GM04504 (cell line): Measurements from ENCODE around the gene ATG2B.
"Not testable (repeated sequence)": the region's sequence is repeated elsewhere in the genome, so short reads cannot be mapped to it uniquely, and the experiment has no call there.

Source experiments
- DNase-seq: peaks from one replicate; pipeline ENCODE4 v3.0.0-alpha.2; 2012; ENCODE audit warnings: low read depth

The ATG2B gene

DNA sequence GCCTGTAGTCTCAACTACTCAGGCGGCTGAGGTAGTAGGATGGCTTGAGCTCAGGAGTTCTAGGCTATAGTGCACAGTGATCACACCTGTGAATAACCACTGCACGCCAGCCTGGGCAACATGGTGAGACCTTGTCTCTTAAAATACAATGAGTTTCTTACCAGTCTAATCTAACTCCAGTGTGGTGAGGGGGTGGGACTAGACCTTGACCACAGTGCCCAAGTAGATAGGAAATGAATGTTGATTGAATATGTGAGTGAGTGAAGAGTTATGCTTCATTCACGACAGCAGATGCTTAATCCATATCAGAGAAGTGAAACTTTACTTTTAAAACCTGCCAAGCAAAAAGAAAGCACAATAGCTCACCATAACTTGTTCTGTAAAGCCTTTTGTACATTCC, 17.6 kb upstream of the ATG2B start:
- no peak for DNase-seq

DNA sequence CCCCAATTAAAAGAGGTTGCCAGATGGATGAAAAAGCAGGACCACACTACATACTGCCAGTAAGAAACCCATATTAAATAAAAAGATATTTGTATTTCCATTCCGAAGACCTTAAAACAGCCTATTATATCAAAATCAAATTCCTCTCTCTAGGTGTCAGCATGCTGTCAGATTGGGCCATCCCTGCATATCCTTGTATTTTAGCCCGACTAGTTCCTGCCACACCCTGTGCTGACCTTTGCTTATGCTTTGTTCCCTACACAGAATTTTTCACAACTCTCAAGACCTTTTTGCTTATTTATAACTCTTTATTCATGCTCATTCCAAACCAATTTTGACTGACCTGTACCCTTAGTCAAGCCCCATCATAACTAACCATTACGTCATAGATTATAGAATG, 13.0 kb upstream of the ATG2B start:
- no peak for DNase-seq

DNA sequence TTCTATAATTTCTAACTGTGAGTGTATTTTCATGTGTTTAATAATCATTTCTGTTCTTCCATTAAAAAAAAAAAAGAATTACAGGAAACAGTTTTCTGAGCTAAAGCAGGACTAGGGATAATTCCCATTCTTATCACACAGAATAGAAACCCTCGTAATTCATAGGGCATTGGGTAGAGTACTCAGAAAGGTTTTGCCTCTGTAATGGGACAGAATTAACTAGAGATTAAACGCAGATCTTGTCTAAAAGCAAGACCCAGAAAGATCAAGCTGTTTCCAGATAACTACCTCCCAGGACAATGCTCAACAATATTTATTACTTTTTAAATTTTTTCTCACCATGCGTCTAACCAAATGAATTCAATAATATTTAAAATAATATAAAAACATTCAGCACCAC, 10.4 kb upstream of the ATG2B start:
- no peak for DNase-seq

DNA sequence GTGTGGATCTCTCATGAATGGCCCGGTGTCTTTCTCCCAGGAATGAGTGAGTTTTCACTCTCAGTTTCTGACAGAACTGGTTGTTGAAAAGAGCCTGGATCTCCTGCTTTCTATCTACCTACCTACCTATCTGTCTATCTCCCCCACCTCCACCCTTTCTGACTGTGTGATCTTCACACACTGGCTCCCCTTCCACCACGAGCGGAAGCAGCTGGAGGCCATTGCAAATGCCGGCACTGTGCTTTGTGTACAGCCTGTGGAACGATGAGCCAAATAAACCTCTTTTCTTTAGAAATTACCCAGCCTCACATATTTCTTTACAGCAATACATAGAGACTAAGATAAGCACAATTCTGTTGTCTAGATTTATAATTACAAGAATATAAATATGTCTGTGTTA, 7.4 kb upstream of the ATG2B start:
- DNase-seq: no peak

DNA sequence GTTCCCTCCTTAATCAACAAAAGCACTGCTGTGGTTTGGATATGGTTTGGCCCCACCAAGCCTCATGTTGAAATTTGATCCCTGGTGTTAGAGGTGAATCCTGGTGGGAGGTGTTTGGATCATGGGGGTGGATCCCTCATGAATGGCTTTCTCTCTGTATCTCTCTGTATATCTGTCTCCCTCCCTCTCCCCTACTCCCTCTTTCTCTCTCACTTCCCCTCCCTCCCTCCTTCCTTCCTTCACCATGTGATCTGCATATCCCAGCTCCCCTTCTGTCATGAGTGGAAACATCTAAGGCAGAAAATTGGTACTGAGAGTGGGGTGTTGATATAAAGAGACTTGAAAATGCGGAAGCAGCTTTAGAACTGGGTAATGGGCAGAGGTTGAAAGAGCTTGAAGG, 5.4 kb upstream of the ATG2B start:
- no peak for DNase-seq

DNA sequence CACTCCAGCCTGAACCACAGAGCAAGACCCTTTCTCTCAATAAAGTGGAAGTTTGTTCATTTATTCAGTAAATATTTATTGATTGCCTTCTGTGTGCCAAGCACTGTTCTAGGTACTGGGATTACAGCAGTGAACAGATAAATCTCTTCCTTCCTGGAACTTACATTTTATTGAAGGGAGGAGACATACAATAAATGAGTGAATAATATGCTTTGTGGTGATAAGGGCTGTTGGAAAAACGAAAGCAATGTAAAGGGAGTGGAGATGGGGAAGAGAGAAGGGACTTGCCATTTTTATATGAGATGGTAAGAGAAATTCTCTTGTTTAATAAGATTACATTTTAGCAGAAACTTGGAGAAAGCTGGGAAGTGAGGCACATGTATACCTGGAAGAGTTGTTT, 1.8 kb upstream of the ATG2B start:
- no peak for DNase-seq

DNA sequence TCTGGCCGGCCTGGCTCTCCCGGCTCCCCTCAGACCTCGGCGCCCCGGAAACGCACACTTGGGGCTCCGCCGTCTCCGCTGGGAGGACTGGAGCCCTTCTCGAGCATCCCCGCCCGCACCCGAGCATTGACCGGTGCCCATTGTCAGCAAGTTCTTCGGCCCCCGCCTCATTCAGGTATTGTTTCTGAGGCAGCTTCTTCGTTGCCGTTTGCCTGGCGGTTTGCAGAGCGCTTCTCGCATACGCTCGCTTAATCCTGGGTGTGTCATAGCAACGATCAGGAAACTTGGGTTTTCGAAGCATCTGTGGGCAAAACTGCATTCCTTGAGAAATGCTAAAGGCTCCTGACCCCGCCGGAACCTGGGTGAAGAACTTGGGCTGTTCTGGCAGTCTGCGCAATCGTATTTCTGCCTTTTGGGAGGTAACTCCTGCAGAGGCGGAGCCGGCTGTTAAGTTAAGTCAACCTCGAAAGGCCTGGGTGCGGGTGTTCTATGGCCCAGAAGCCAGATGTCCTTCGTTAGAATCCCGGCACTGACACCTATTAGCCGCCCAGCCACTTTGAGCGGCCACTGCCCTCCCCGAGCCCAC, 703 bp upstream of the ATG2B start:
- DNase-seq: peak; percentile 23

DNA sequence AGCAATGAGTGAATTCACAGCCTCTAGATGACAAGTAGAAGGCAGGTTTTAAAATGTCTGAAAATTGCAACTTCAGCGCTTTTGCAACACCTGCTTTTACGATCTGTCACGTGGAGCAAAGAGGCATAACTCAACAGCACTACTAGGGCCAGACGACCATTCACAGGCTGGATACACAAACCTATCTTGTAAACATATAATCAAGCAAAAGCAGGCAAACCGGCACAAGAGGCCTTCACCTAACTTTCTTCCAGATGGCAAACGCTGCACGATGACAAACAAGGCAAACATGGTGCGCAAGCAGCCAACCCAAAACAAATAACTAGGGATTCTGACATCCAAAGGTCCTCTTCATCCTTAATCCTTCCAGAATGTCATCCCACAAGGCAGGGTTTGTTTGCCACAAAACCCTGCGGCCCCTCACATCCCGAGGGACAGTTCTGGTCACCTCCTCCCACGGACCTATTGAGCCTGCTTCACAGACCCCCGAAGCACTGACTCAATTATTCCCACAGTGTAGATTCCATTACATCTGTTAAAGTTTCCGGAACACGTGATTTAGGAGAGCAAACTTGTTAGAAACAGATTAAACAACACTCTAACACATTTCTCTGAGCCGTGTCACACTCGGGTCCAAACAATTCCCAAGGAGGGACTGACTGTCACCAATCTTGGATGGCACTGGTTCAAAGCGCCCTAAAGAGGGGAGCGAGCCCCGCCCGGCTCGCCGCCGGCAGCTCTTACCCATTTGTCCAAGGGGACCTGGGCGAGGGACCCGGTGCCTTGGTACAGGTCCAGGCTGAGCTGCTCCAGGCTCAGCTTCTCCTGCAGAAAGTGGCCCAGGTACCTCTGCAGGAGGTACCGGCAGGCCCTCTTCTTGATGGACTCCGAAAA, 823 bp downstream of the ATG2B start:
- peak; percentile 5 for DNase-seq

DNA sequence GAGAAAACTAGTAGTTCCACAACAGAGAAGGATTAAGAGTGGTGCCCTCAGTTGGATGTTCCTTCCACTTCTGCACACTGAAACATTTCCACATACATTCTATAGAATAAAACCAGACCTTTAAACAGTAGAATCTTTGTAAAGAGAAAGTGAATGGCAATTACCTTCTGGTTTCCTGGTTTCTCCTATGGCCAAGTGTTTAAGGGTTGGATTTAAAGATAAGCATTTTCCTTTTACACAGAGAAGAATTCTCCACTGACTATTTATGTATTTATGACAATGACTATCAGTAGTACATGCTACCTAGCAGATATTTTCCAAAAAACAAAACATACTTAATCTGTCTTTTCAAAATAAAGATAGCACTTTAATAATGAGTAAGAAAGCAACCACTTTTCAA, 3.2 kb downstream of the ATG2B start:
- DNase-seq: no peak

DNA sequence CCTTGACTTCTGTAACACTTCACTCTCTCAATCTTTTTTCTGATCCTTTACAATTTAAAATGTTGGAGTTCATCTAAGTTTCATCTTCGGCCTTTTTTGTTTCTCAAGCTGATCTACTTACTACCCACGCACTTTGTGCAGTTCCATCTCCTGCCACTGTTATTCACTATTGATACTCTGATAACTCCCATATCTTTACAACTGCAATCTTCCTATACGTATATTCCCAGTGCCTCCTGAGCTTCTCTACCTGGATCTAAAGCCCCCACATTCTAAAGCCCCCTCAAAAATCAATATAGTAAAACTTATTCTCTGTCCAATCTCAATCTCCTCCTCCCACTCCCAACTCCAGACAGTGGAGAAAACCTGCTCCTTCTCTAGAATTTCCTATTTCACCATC, 5.9 kb downstream of the ATG2B start:
- no peak for DNase-seq

DNA sequence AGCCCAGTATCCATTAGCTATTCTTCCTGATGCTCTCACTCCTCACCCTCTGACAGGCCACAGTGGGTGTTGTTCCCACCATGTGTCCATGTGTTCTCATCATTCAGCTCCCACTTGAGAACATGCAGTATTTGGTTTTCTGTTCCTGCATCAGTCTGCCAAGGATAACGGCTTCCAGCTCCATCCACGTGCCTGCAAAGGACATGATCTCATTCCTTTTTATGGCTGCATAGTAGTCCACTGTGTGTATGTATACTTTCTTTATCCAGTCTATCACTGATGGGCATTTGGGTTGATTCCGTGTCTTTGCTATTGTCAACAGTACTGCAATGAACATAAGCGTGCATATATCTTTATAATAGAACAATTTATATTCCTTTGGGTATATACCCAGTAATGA, 8.9 kb downstream of the ATG2B start:
- no peak for DNase-seq

DNA sequence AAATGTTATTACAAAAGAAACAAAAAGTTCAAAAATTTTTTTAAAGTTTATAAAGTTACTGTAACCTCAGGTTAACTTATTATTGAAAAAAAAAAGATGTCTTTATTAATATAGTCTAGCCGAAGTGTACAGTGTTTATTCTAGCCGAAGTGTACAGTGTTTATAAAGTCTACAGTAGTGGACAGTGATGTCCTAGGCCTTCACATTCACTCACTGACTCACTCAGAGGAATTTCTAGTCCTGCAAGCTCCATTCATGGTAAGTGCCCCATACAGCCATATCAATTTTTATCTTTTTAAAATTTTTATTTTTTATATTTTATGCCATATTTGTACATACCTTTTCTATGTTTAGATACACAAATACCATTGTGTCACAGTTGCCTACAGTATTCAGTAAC, 10.4 kb downstream of the ATG2B start:
- DNase-seq: no peak

DNA sequence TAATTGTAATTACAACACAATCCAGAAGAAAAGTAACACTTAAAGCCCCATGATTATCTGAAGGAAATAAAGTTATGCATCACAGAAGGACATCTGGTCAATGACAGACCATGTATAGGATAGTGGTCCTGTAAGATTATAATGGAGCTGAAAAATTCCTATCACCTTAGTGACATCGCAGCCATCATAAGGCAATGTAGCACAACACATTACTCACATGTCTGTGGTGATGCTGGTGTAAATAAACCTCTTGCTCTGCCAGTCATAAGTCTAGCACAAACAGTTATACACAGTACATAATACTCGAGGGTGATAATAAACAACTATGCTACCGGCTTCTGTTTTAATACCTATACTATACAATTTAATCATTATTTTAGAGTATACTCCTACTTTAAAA, 11.2 kb downstream of the ATG2B start:
- no peak for DNase-seq

DNA sequence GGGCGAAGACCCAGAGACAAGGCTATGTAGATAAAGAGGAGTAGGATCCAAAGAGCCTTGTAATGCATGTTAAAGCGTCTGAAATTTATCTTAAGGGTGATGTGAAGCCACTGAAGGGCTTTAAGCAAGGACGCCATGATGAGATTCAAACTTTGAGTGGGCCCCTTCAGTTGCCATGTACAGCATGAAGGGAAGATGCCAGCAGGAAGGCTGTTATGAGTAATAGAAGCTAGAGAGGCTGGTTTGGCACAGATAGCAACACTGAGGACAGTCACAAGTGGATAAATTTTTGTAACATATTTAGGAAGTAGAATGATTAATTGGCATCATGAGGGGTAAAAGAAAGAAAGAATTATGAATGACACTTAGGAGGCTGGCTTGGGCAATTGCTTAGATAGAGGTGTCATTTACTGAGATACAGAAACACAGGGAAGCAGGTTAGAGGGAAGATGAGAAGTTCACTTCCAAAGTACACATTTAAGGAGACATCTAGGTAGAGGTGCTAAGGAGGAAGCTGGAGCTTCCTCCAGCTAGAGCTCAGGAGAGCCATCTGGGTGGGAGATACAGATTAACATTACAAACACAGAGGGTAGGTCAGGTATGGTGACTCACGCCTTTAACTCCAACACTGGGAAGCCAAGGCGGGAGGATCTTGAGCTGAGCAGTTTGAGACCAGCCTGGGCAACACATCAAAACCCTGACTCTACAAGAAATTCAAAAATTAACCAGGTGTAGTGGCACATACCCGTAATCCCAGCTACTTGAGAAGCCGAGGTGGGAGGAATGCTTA, 13.7 kb downstream of the ATG2B start:
- no peak for DNase-seq

DNA sequence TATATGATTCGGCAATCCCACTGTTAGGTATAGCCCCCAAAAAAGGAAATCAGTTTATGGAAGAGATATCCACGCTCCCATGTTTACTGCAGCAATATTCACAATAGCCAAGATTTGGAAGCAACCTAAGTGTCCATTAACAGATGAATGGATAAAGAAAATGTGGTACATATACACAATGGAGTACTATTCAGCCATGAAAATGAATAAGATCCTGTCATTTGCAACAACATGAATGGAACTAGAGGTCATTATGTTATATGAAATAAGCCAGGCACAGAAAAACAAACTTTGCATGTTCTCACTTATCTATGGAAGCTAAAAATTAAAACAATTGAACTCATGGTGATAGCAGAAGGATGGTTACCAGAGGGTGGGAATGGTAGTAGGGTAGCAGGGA, 15.2 kb downstream of the ATG2B start:
- DNase-seq: not testable (repeated sequence)

DNA sequence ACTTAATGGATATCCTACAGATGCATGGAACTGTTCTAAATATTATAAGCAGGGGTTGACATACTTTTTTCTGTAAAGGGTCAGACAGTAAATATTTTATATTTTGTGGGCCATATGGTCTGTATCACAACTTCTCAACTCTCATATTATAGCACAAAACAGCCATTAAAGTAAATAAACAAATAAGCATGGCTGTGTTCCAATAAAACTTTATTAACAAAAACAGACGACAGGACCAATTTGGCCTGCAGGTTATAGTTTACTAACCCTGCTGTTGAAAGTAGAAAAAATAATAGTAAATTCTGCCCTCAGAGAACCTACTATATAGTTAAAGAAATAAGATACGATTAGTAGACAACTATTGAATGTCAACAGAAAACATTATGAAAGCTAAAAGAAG, 17.5 kb downstream of the ATG2B start:
- no peak for DNase-seq

DNA sequence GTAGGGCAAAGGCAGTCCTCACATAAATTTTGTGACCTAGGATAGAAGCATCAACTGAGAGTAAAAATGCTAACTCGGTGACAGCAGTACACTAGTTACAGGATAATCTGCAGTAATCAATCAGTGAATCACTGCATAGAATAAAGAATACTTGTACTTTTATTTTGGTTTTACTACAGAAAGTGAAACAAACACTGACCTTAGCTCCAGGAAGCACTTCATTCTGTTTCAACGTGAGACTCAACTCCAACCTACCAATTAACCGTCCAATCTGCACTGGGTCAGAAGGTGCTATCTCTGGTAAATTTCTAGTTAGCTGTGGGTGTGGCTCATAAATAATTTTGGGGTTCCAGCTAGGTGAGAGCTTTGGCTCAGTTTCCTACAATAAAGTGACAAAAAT, 21.8 kb downstream of the ATG2B start:
- no peak for DNase-seq

DNA sequence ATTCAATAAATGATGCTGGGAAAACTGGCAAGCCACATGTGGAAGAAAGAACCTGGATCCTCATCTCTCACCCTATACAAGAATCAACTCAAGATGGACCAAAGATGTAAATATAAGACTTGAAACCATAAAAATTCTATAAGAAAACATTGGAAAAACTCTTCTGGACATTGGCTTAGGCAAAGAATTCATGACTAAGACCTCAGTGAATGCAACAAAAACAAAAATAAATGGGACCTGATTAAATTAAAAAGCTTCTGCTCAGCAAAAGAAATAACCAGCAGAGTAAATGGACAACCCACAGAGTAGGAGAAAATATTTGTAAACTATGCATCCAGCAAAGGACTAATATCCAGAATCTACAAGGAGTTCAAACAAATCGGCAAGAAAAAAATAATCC, 24.6 kb downstream of the ATG2B start:
- no peak for DNase-seq

DNA sequence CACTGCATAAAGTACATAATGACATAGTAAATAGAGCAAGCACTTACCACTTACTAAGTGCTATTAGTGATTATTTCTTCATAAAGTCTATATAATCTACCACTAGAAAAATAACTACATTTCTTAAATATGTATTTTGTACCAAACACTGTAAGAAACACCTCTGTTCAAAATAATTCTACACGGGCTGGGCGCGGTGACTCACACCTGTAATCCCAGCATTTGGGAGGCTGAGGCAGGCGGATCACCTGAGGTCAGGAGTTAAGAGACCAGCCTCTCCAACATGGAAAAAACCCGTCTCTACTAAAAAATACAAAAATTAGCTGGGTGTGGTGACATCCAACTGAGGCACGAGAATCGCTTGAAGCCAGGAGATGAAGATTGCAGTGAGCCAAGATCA, 38.9 kb downstream of the ATG2B start:
- no peak for DNase-seq

DNA sequence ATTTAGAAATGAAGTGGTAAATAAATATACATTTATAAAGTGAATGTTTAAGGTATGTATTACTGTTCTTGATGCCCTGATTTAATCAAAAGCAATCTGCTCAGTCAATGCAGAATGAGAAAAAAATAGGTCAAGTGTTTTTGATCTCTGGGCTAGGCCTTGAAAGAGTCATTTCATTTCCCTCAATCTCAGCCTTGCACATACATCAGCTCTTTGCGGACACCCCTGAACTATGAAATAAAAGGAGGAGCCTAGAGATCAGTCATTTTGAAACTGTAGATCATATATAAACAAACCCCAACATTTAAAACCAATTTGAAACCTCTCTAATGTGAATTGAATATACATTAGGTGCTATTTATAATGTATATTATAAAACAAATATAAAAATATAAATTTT, 42.5 kb downstream of the ATG2B start:
- DNase-seq: no peak

DNA sequence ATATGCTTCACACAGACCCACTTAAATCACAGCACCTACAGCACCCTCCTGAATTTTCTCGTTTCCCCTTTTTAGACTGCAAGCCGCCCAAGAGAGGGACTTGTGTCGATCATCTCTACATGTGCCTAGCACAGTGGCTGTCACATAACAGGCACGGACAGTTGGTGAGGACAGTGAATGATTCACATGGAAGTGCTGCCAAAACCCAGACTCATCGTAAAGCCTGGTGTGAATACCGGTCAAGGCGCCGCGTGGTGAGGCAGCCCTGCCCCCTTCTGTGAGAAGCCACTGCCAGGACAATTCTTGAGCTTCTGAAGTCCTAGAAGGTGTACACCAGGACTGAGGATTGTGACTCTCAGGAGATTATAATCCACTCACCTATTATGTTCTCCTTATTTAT, 44.3 kb downstream of the ATG2B start:
- no peak for DNase-seq

DNA sequence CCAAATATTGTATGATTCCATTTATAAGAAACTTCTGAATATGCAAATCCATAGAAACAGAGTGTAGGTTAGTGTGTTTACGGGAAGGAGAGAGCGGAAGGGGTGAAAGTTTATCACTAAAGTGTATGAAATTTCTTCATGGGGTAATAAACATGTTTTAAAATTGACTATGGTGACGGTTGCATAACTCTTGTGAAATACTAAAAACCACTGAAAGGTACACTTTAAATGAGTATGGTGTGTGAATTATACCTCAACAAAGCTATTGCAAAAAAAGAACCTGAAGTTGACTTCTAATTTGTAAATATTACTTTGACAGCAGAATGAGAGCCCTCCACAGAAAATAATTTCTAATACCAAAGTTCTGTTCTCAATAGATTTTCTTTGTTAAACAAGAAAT, 47.1 kb downstream of the ATG2B start:
- DNase-seq: no peak

DNA sequence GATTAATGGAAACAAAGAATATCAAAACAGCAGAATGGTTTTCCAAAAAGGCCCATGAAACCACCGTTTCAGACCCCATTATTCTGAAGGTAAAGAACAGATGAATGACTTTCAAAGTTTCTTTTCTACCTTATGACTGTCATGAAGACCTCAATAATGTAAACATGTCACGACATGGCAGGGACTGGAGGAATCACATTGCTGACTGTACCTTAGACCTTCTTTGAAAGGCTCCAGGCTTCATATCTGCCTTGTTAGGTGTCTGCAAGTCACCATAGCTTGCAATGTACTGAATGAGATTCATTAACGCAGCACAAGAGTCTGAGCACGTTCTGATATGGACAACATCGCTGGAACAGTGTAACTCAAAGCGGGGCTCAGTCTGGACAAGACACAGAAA, 52.2 kb downstream of the ATG2B start:
- DNase-seq: no peak
